NCI-H1436 (cell line): ENCODE measurements around the gene PPHLN1.
A peak's percentile ranks its signal among the peaks of the same experiment; 100 is the strongest.
"Not testable (repeated sequence)": the region's sequence is repeated elsewhere in the genome, so short reads cannot be mapped to it uniquely, and the experiment has no call there.

Experiments used
- DNase-seq: peaks from one replicate; lab custom pipeline; 2025; lab: John Stamatoyannopoulos, UW

The PPHLN1 gene

GRCh38 chr12:42370013-42370412, 44.0 kb downstream of the PPHLN1 start:
- no peak for DNase-seq

- peak; percentile 38 for DNase-seq
These were observed 46.3 kb downstream of the PPHLN1 start for GRCh38 chr12:42372154-42372791.

GRCh38 chr12:42373669-42374068, 47.7 kb downstream of the PPHLN1 start:
- no peak for DNase-seq

- DNase-seq = no peak
These were observed 54.8 kb downstream of the PPHLN1 start for GRCh38 chr12:42380733-42381132.

- DNase-seq = no peak
These were observed 56.2 kb downstream of the PPHLN1 start for GRCh38 chr12:42382013-42382696.

GRCh38 chr12:42385326-42385841, 59.4 kb downstream of the PPHLN1 start:
- DNase-seq = no peak

- no peak for DNase-seq
These were observed 60.3 kb downstream of the PPHLN1 start for GRCh38 chr12:42386308-42386707.

GRCh38 chr12:42388086-42388485, 62.1 kb downstream of the PPHLN1 start:
- not testable (repeated sequence) for DNase-seq

GRCh38 chr12:42394429-42394828, 68.5 kb downstream of the PPHLN1 start:
- DNase-seq = no peak

GRCh38 chr12:42396473-42397259, 70.7 kb downstream of the PPHLN1 start:
- DNase-seq = no peak

GRCh38 chr12:42402821-42403411, 76.9 kb downstream of the PPHLN1 start:
- no peak for DNase-seq

- no peak for DNase-seq
These were observed 81.3 kb downstream of the PPHLN1 start for GRCh38 chr12:42407306-42407705.

GRCh38 chr12:42409471-42409870, 83.5 kb downstream of the PPHLN1 start:
- no peak for DNase-seq

GRCh38 chr12:42410340-42410739, 84.4 kb downstream of the PPHLN1 start:
- DNase-seq = no peak

- DNase-seq = no peak
These were observed 94.4 kb downstream of the PPHLN1 start for GRCh38 chr12:42420395-42420794.

- DNase-seq = no peak
These were observed 96.1 kb downstream of the PPHLN1 start for GRCh38 chr12:42421844-42422779.

- DNase-seq = no peak
These were observed 96.8 kb downstream of the PPHLN1 start for GRCh38 chr12:42422785-42423184.

- no peak for DNase-seq
These were observed 100.8 kb downstream of the PPHLN1 start for GRCh38 chr12:42426746-42427145.

- no peak for DNase-seq
These were observed 102.9 kb downstream of the PPHLN1 start for GRCh38 chr12:42428850-42429249.

GRCh38 chr12:42432517-42433140, 106.7 kb downstream of the PPHLN1 start:
- no peak for DNase-seq

GRCh38 chr12:42440608-42441007, 114.6 kb downstream of the PPHLN1 start:
- no peak for DNase-seq
